HCT116 (cell line): Measurements from ENCODE around the gene CFAP99. TPM values are rescaled to one million over a fixed set of nuclear protein-coding genes. Genes with fewer than 3 reads are reported as not detected.

Source experiments
- ATAC-seq: fragments of 200-7000 bp; cut with Tn5 transposase; 2 replicates; pipeline ENCODE4 v1.9.1; 2020; ENCODE audit warnings: mild to moderate bottlenecking, moderate library complexity
- BruUV-seq: library from RNA; stranded (reverse); fragments of 400-500 nt; replicated peaks from 2 replicates; lab custom pipeline; 2021; lab: Mats Ljungman, UMichigan
- CTCF ChIA-PET: fragments of 300-600 bp; sonication (Branson Sonifier 250); formaldehyde crosslinking; loops from one replicate; lab custom pipeline; 2021; ENCODE audit warnings: antibody characterized with exemption; lab: Charles Lee
- POLR2A ChIA-PET: fragments of 300-600, 350-600 bp; sonication (Branson Sonifier 250); formaldehyde crosslinking; loops from one replicate; lab custom pipeline; 2021; ENCODE audit warnings: antibody characterized with exemption; lab: Charles Lee
- RAD21 ChIA-PET, 2 experiments: fragments of 300-600 bp; sonication (Branson Sonifier 250); formaldehyde crosslinking; loops; one replicate each; lab custom pipeline; 2023; ENCODE audit warnings: low total read pairs in 2 of 2; ENCODE audit not compliant: uncharacterized antibody in 2 of 2, unreplicated experiment in 2 of 2, low non-redundant PET in 1 of 2; lab: Charles Lee
- DNase-seq: peaks from one replicate; pipeline ENCODE4 v3.0.0-alpha.2; 2010; ENCODE audit warnings: low read depth, low spot score
- H2AFZ ChIP-seq: fragments of 200-600 bp; shearing (Covaris generic), sonication (generic); 2 replicates; pipeline ENCODE4 v1.6.1; 2017; ENCODE audit warnings: low read depth, mixed run types, mixed read lengths, antibody characterized with exemption, low read length; ENCODE audit not compliant: poor library complexity, severe bottlenecking
- H3K27ac ChIP-seq: 2 replicates; pipeline ENCODE4 v1.5.1; 2012; ENCODE audit warnings: low read depth, low read length
- H3K27me3 ChIP-seq: fragments of 200-600 bp; sonication (generic); 2 replicates; pipeline ENCODE4 v1.6.1; 2016; ENCODE audit warnings: mixed run types, low read length, mixed read lengths; ENCODE audit not compliant: insufficient read depth
- H3K36me3 ChIP-seq, 2 experiments: fragments of 200-500 bp in 1 of 2; fragments of 200-600 bp in 1 of 2; sonication (Bioruptor generic) in 1 of 2; sonication (generic) in 1 of 2; 2 replicates each; pipeline versions ENCODE4 v1.5.1 to v1.6.1; 2014 to 2016; ENCODE audit warnings: low read length in 2 of 2, inconsistent platforms in 1 of 2, mixed read lengths in 1 of 2, mixed run types in 1 of 2; ENCODE audit not compliant: insufficient read depth in 2 of 2, control insufficient read depth in 1 of 2
- H3K4me1 ChIP-seq, 2 experiments: fragments of 200-600 bp in 1 of 2; sonication (generic) in 1 of 2; 2 replicates each; pipeline versions ENCODE4 v1.5.1 to v1.6.1; 2012 to 2017; ENCODE audit warnings: low read length in 2 of 2, inconsistent platforms in 1 of 2, mild to moderate bottlenecking in 1 of 2, mixed read lengths in 1 of 2, mixed run types in 1 of 2, moderate library complexity in 1 of 2; ENCODE audit not compliant: insufficient read depth in 2 of 2, control insufficient read depth in 1 of 2
- H3K4me2 ChIP-seq: fragments of 200-600 bp; sonication (generic); 2 replicates; pipeline ENCODE4 v1.6.1; 2017; ENCODE audit warnings: mixed run types, low read length, mixed read lengths
- H3K4me3 ChIP-seq, 2 experiments: fragments of 200-600 bp in 1 of 2; sonication (generic) in 1 of 2; replicated peaks in 1 of 2; 2 replicates each; pipeline ENCODE4 v1.5.1; 2011 to 2016; ENCODE audit warnings: low read length in 2 of 2, control low read depth in 1 of 2, low read depth in 1 of 2, mild to moderate bottlenecking in 1 of 2, mixed read lengths in 1 of 2, mixed run types in 1 of 2
- H3K79me2 ChIP-seq: fragments of 200-600 bp; sonication (generic); 2 replicates; pipeline ENCODE4 v1.6.1; 2017; ENCODE audit warnings: mild to moderate bottlenecking, mixed run types, low read length, moderate library complexity, mixed read lengths; ENCODE audit not compliant: insufficient read depth
- H3K9ac ChIP-seq: fragments of 200-600 bp; sonication (generic); 2 replicates; pipeline ENCODE4 v1.6.1; 2016; ENCODE audit warnings: low read length, mixed read lengths
- H3K9me2 ChIP-seq: fragments of 200-600 bp; sonication (generic), shearing (Covaris generic); 2 replicates; pipeline ENCODE4 v1.6.1; 2017; ENCODE audit warnings: mixed run types, mild to moderate bottlenecking, moderate library complexity; ENCODE audit not compliant: insufficient read depth
- H3K9me3 ChIP-seq, 2 experiments: fragments of 200-500 bp in 1 of 2; fragments of 200-600 bp in 1 of 2; sonication (Bioruptor generic) in 1 of 2; sonication (generic) in 1 of 2; 2 replicates each; pipeline ENCODE4 v1.6.1; 2014 to 2017; ENCODE audit warnings: low read length in 2 of 2, mixed read lengths in 2 of 2, inconsistent platforms in 1 of 2, low read depth in 1 of 2, mild to moderate bottlenecking in 1 of 2, mixed run types in 1 of 2, moderate library complexity in 1 of 2; ENCODE audit not compliant: control insufficient read depth in 1 of 2, insufficient read depth in 1 of 2
- H4K20me1 ChIP-seq: fragments of 200-600 bp; sonication (generic), shearing (Covaris generic); 2 replicates; pipeline ENCODE4 v1.6.1; 2017; ENCODE audit warnings: mixed run types, mild to moderate bottlenecking, moderate library complexity; ENCODE audit not compliant: insufficient read depth
- CEBPB ChIP-seq: IDR thresholded peaks from 2 replicates; pipeline ENCODE4 v1.6.1; 2012; ENCODE audit warnings: low read depth
- ELF1 ChIP-seq: IDR thresholded peaks from 2 replicates; pipeline ENCODE4 v1.6.1; 2012; ENCODE audit warnings: low read depth, borderline replicate concordance
- JUND ChIP-seq: IDR thresholded peaks from 2 replicates; pipeline ENCODE4 v1.6.1; 2012
- POLR2A ChIP-seq: IDR thresholded peaks from 2 replicates; pipeline ENCODE4 v1.7.0; 2011; ENCODE audit warnings: borderline replicate concordance; ENCODE audit not compliant: insufficient read depth, insufficient read length; ENCODE audit errors: extremely low read depth
- POLR2AphosphoS5 ChIP-seq: IDR thresholded peaks from 2 replicates; pipeline ENCODE4 v1.6.1; 2011; ENCODE audit warnings: mild to moderate bottlenecking, low read depth, low read length, moderate library complexity
- SP1 ChIP-seq: IDR thresholded peaks from 2 replicates; pipeline ENCODE4 v1.6.1; 2012; ENCODE audit warnings: low read depth
- ZNF274 ChIP-seq: fragments of 200-500 bp; sonication (Bioruptor generic); IDR thresholded peaks from 2 replicates; pipeline ENCODE4 v1.6.1; 2014; ENCODE audit warnings: mild to moderate bottlenecking, low read depth, low read length, inconsistent platforms
- intact Hi-C: fragments of 100-400 bp; cut with micrococcal nuclease; formaldehyde crosslinking; loops from 2 replicates; pipeline ENCODE4 v1.10.0; 2022
- total RNA-seq: library from RNA; stranded (reverse); gene quantifications from one replicate; pipeline ENCODE4 v1.2.1, GENCODE V29; 2021; ENCODE audit not compliant: unreplicated experiment
- TF ChIP-seq, protein P1 (sequence below): IDR thresholded peaks from 2 replicates; pipeline ENCODE4 v1.6.1; 2012
- TF ChIP-seq, protein P2 (sequence below): IDR thresholded peaks from 2 replicates; pipeline ENCODE4 v1.6.1; 2012

CFAP99 gene
- total RNA-seq, 1 experiment from 2014 or later, result 0.42 TPM

DNA sequence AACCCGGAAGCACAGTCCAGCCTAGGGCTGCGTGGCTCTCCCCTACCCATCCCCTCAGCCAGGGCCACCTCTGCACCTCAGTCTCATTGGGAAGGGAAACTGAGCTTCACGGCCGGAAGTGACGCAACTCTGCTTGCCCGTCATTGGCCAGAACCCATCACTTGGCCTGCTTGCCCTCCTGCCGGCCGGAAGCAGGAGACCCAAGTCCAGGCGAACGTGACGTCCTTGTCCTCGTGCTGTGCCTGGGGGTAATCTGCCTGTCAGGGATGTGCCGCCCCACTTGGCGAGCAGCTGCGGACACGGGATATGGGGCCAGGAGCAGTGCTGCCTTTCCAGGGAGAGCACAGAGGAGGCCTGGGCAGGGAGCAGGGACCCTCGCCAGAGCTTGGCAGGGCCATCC lies 31.5 kb upstream of the CFAP99 start:
- Histone ChIP-seq H3K36me3 (no peaks in the 10 kb centered on the region), H3K9me3 (no peaks in the 10 kb centered on the region), H3K9ac (no peak overlapping the region), H3K9me2 (no peaks in the 10 kb centered on the region), H3K4me3 (no peak overlapping the region), H3K27ac (no peak overlapping the region), H3K4me2 (no peak overlapping the region), H3K27me3 (no peaks in the 10 kb centered on the region), H4K20me1 (no peaks in the 10 kb centered on the region), H3K79me2 (no peaks in the 10 kb centered on the region), H3K4me1 (no peaks in the 10 kb centered on the region), H2AFZ (no peak overlapping the region)
- ChIA-PET POLR2A (no interaction called here), CTCF (no interaction called here), RAD21 (no interaction called here)
- no peak for DNase-seq
- no peak for ATAC-seq
- intact Hi-C loops, result no loop called here
- TF ChIP-seq POLR2A (no peak), CEBPB (no peak), ZNF274 (no peak), ELF1 (no peak), POLR2AphosphoS5 (no peak)
- TF ChIP-seq, protein P1, sequence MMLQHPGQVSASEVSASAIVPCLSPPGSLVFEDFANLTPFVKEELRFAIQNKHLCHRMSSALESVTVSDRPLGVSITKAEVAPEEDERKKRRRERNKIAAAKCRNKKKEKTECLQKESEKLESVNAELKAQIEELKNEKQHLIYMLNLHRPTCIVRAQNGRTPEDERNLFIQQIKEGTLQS, result no peak
- TF ChIP-seq, protein P2, sequence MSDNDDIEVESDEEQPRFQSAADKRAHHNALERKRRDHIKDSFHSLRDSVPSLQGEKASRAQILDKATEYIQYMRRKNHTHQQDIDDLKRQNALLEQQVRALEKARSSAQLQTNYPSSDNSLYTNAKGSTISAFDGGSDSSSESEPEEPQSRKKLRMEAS, result no peak
- BruUV-seq, result no TSS peak

DNA sequence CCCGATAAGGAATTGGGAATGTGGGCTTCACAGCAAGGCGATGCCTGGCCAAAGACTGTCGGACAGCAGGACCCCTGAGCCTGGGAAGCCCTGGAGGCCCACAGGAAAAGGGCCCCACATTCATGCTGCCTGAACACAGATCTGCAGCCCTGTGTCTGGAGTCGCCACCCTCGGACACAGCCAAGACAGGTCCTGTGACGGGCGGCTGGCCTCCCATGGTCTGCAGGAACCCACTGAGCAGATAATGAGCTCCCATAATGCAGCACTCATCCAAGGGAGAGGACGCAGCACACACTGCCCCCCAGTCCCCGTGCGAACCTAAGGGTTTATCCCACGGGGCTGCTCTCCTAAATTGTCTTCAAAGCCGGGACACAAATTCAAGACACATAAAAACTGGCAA lies 30.9 kb upstream of the CFAP99 start:
- H3K27me3 ChIP-seq, result no peaks in the 10 kb centered on the region
- no peak overlapping the region for H3K9ac ChIP-seq
- H3K4me1 ChIP-seq, result no peaks in the 10 kb centered on the region
- no peaks in the 10 kb centered on the region for H3K9me3 ChIP-seq
- DNase-seq (no peak), ATAC-seq (no peak)
- CTCF ChIA-PET, result interaction anchor here (1.5 kb wide), 1 partner anchor 54 kb away, joined by 4 read pairs; no protein-coding TSS in a partner anchor
- RAD21 ChIA-PET, result no interaction called here
- intact Hi-C loops, result no loop called here
- H3K4me3 ChIP-seq, result no peak overlapping the region
- no peaks in the 10 kb centered on the region for H3K36me3 ChIP-seq
- no peaks in the 10 kb centered on the region for H4K20me1 ChIP-seq
- H2AFZ ChIP-seq, result no peak overlapping the region
- H3K4me2 ChIP-seq, result no peak overlapping the region
- no TSS peak for BruUV-seq
- no peaks in the 10 kb centered on the region for H3K79me2 ChIP-seq
- POLR2A ChIA-PET, result no interaction called here
- H3K27ac ChIP-seq, result no peak overlapping the region
- H3K9me2 ChIP-seq, result no peaks in the 10 kb centered on the region
- TF ChIP-seq JUND (no peak), POLR2AphosphoS5 (no peak), SP1 (no peak), ELF1 (no peak)
